Suprapubic skin (tissue), 4 donors: ENCODE results near the gene CLTCL1.

Source experiments
- CTCF ChIP-seq, 2 donors: fragments of 200-600 bp in 1 of 2; fragments of 450-650 bp in 1 of 2; sonication (generic) in 1 of 2; IDR thresholded peaks; one replicate each; pipeline ENCODE4 v1.5.1; 2016 to 2019; ENCODE audit warnings: antibody characterized with exemption in 2 of 2, mild to moderate bottlenecking in 1 of 2, moderate library complexity in 1 of 2
- POLR2A ChIP-seq, 2 donors: fragments of 450-650 bp; IDR thresholded peaks; one replicate each; pipeline ENCODE4 v1.6.1; 2017; ENCODE audit warnings: antibody characterized with exemption in 2 of 2, mild to moderate bottlenecking in 2 of 2, moderate library complexity in 2 of 2
- POLR2AphosphoS5 ChIP-seq, 3 donors: sonication (generic); formaldehyde crosslinking; IDR thresholded peaks; one replicate each; pipeline ENCODE4 v1.6.1; 2017; ENCODE audit warnings: antibody characterized with exemption in 3 of 3

GRCh38 chr22:19177164-19178064 is 114.1 kb downstream of the CLTCL1 start:
- no peak for TF ChIP-seq CTCF (IDR thresholded peaks at IDR 0.05)
- no peak for TF ChIP-seq POLR2A (IDR thresholded peaks at IDR 0.05)
- no peak for TF ChIP-seq POLR2AphosphoS5 (IDR thresholded peaks at IDR 0.05)
